Choroid plexus epithelial cell (primary cell): Measurements from ENCODE around the gene ACAN.
A peak's percentile ranks its signal among the peaks of the same experiment; 100 is the strongest.

ENCODE experiments used
- DNase-seq: peaks from one replicate; pipeline ENCODE4 v3.0.0-alpha.2; 2010; ENCODE audit warnings: low read depth
- H3K4me3 ChIP-seq: 2 replicates; pipeline ENCODE4 v1.5.1; 2011; ENCODE audit warnings: low read depth, mild to moderate bottlenecking, control low read depth, low read length, moderate library complexity
- TF ChIP-seq, protein P1 (sequence below): conservative IDR thresholded peaks from 2 replicates; pipeline ENCODE4 v1.5.1; 2011; ENCODE audit warnings: low read depth, mild to moderate bottlenecking, control low read depth, inconsistent platforms, low read length, moderate library complexity

The ACAN gene

DNA sequence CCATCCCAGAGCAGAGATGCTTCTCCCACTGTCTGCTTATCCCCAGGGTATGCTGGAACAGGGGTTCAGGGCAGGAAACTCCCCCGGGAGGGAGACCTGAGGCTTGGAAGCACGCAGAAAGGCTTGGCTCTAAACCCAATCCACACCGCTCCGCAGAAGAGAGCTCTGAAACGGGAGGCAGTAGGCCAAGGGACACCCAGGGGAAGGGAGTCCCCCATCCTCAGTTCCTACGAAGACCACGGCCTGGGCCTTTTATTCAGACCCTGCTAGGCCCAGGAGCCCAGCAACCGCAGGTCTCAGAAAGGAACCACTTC lies 93.9 kb downstream of the ACAN start:
- TF ChIP-seq, protein P1, sequence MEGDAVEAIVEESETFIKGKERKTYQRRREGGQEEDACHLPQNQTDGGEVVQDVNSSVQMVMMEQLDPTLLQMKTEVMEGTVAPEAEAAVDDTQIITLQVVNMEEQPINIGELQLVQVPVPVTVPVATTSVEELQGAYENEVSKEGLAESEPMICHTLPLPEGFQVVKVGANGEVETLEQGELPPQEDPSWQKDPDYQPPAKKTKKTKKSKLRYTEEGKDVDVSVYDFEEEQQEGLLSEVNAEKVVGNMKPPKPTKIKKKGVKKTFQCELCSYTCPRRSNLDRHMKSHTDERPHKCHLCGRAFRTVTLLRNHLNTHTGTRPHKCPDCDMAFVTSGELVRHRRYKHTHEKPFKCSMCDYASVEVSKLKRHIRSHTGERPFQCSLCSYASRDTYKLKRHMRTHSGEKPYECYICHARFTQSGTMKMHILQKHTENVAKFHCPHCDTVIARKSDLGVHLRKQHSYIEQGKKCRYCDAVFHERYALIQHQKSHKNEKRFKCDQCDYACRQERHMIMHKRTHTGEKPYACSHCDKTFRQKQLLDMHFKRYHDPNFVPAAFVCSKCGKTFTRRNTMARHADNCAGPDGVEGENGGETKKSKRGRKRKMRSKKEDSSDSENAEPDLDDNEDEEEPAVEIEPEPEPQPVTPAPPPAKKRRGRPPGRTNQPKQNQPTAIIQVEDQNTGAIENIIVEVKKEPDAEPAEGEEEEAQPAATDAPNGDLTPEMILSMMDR: no peak
- no peak overlapping the region for H3K4me3 ChIP-seq
- DNase-seq: no peak

DNA sequence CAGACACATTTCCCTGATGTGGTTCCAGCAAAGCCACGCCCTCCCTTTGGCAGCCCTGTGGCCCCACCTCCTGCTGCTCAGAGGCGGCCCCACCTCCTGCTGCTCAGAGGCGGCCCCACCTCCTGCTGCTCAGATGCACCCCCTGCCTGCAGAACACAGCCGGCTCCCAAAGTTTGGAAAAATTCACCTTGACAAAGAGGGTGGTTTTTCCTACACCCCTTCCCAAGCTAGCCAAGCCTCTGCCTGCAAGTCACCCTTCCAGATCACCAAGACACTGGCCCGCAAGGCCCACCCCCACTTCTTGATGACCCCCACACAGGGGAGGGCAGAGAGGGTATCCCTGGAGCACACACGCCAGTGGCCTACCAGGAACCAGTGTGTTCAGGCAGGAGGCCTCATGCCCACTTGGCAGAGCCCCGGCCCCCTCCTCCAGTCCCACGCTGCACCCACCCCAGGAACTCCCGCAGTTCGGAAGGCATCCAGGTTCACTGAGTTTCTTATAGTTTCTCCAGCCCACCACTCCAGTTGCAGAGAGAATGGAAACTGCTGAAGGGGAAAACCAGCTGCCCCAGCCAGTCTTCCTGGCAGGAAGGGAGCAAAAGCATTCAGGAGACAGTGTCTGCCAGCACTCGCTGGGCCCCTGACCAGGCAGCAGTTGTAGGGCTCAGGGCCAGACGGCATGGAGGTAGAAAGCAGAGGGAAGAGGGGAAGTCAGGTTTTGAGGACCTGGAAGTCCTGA lies 94.4 kb downstream of the ACAN start:
- TF ChIP-seq, protein P1: peak; percentile 70
- no peak overlapping the region for H3K4me3 ChIP-seq
- peak; percentile 88 for DNase-seq

GRCh38 chr15:88898736-88899135 lies 95.5 kb downstream of the ACAN start:
- TF ChIP-seq, protein P1: no peak
- DNase-seq: no peak

GRCh38 chr15:88899251-88899650 lies 96.0 kb downstream of the ACAN start:
- H3K4me3 ChIP-seq: no peak overlapping the region
- TF ChIP-seq, protein P1: no peak
- no peak for DNase-seq

More at GRCh38 chr15:88898736-88899135, 95.5 kb downstream of the ACAN start:
- H3K4me3 ChIP-seq: no peak overlapping the region

DNA sequence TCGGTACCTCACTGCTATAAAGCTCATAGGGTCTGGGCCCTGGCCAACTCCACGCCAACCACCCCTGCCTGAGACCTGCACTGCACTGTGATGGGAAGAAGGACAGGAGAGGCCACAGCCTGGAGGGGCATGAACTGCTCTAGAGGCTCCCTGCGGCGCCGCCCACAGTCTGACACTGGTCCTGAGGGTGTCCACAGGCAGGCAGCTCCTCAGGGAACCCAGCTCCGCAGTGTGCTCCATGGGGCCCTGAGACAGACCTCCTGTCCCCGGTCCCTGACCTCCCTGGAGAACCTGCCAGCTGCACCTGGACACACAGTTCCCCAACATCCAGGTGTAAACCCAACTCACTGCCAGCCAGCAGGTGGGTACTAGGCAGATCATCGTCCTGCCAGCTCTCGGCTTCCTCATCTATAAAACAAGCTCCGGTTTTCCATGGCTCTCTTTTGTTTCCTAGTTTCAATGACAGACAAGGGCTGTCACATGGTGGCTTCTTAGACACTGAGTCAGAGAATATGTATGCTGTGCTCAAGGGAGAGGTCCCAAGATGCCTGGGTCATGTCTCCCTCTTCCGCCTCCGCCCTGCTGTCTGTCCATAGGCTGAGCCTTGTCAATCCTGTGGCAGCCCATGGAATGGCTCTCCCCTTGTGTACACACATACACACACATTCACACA lies 97.2 kb downstream of the ACAN start:
- peak; percentile 69 for DNase-seq
- TF ChIP-seq, protein P1: no peak
- no peak overlapping the region for H3K4me3 ChIP-seq

DNA sequence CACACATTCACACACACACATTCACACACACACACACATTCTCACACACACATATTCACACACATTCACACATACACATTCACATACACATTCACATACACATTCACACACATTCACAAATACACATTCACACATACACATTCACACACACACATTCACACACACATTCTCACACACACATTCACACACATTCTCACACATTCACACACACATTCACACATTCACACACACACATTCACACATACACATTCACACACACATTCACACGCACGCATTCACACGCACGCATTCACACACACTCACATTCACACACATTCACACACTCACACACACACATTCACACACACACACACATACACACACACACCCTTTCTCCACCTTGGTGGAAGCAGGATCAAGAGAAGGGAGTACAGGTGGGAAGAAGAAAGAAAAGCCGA lies 97.8 kb downstream of the ACAN start:
- TF ChIP-seq, protein P1: no peak
- DNase-seq: no peak
- no peak overlapping the region for H3K4me3 ChIP-seq
